LNCaP clone FGC (cell line): ENCODE data around the gene ZMIZ1.
"Not testable (repeated sequence)": the region's sequence is repeated elsewhere in the genome, so short reads cannot be mapped to it uniquely, and the experiment has no call there.

Experiments used
- DNase-seq: peaks from one replicate; pipeline ENCODE4 v3.0.0-alpha.2; 2011; ENCODE audit warnings: low read depth
- H3K4me3 ChIP-seq: 2 replicates; pipeline ENCODE4 v1.5.1; 2011; ENCODE audit warnings: mild to moderate bottlenecking, low read depth, low read length, control low read depth
- TF ChIP-seq, protein P1 (sequence below): IDR thresholded peaks from 2 replicates; pipeline ENCODE4 v1.5.1; 2012; ENCODE audit warnings: mild to moderate bottlenecking; ENCODE audit not compliant: control insufficient read depth, insufficient read depth; ENCODE audit errors: extremely low read depth

Gene ZMIZ1

DNA sequence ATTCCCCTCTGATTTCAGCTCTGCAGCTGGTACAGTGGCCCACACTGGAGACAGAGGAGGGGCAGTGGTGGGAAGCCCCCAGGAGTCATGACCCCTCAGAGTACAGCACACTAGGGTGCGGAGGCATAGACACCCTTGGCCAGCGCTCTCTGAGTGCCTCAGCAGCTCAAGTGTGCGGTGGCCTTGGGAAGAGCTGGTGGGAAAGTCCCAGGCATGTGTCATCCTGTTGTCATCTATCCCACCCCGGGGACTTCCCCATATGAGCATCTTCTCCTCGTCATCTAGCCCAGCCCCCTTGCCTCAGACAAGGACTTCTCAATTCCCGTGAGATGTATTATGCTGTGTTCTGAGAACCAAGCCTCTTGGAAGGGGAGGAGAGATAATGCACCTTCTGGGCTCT lies 262.9 kb downstream of the ZMIZ1 start:
- H3K4me3 ChIP-seq = no peak overlapping the region
- no peak for DNase-seq

DNA sequence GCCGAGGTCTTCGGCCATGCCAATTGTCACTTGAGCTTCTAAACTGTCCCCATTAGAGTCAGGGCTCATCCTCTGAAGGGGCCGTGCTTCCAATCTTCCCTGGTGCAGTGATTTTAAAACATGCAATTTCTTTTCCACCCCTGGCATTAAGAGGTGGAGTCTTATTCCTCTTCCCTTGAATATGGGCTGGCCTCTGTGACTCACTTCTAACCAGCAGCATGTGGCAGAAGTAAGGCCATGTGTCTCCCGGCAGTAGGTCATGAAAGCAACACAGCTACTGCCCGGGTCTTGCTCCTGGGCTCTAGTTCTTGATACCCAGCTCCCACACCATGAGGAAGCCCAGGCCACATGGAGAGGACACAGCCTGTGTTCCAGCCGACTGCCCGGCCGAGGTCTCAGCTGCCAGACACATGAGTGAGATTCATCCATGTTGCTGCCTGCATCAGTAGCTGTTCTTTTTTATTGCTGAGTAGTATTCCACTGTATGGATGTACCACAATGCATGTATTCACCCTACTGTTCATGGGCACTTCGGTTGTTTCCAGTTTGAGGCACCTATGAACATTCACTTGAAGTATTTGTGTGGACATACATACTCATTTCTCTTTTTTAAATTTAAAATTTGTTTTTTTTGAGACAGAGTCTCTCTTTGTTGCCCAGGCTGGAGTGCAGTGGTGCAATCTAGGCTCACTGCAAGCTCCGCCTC lies 264.0 kb downstream of the ZMIZ1 start:
- H3K4me3 ChIP-seq, DNase-seq: not testable (repeated sequence)

More for the DNA sequence above, 262.9 kb downstream of the ZMIZ1 start:
- TF ChIP-seq, protein P1, sequence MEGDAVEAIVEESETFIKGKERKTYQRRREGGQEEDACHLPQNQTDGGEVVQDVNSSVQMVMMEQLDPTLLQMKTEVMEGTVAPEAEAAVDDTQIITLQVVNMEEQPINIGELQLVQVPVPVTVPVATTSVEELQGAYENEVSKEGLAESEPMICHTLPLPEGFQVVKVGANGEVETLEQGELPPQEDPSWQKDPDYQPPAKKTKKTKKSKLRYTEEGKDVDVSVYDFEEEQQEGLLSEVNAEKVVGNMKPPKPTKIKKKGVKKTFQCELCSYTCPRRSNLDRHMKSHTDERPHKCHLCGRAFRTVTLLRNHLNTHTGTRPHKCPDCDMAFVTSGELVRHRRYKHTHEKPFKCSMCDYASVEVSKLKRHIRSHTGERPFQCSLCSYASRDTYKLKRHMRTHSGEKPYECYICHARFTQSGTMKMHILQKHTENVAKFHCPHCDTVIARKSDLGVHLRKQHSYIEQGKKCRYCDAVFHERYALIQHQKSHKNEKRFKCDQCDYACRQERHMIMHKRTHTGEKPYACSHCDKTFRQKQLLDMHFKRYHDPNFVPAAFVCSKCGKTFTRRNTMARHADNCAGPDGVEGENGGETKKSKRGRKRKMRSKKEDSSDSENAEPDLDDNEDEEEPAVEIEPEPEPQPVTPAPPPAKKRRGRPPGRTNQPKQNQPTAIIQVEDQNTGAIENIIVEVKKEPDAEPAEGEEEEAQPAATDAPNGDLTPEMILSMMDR = no peak

DNA sequence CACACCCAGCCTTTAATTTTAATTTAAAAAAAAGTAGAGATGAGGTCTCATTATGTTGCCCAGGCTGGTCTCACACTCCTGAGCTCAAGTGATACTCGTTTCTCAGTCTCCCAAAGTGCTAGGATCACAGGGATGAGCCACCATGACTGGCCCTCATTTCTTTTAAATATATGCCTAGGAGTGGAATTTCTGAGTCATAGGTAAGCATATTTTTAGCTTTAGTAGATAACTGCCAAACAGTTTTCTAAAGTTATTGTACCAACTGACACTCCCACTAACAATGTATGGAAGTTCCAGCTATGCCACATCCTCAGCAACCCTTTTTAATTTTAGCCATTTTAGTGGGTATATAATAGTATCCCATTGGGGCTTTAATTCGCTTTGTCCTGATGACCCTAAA lies 264.7 kb downstream of the ZMIZ1 start:
- no peak overlapping the region for H3K4me3 ChIP-seq
- TF ChIP-seq, protein P1 = no peak
- DNase-seq = no peak

DNA sequence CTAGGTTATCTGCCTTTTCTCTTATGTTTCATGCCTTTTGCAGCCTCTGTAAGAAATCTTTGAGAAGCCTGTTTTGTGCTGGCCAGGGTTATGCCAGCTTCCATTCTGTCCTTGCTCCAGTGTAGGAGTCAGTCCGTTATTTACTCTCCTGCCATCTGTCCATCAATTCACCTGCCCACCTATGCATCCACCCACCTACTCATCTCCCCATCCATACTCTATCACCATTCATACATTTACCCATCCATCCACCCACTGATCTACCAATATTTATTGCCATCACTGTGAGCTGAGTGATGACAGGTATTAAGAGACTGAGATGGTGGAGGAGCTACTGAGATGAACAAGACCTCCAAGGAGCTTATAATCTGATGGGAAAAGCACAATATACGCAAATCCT lies 265.8 kb downstream of the ZMIZ1 start:
- TF ChIP-seq, protein P1 = no peak
- DNase-seq = no peak
- H3K4me3 ChIP-seq = no peak overlapping the region

DNA sequence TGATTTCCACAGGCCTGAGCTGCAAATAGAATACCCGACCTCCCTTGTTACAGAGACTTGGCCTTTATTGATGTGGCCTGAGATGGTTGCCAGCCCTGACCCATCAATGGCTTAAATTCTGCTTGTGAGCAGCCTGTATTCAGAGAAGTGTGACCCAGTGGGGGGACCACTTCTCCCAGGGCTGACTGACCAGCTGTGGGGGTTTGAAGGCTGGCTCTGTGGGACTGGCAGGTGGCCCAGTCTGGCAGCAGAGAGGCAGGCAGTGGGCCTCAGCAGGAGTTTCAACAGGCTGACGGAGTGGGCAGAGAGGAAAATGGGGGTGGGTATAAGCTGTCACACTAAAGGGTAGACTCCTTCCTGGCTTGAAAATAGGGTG lies 266.3 kb downstream of the ZMIZ1 start:
- H3K4me3 ChIP-seq = no peak overlapping the region
- TF ChIP-seq, protein P1 = no peak
- DNase-seq = no peak

DNA sequence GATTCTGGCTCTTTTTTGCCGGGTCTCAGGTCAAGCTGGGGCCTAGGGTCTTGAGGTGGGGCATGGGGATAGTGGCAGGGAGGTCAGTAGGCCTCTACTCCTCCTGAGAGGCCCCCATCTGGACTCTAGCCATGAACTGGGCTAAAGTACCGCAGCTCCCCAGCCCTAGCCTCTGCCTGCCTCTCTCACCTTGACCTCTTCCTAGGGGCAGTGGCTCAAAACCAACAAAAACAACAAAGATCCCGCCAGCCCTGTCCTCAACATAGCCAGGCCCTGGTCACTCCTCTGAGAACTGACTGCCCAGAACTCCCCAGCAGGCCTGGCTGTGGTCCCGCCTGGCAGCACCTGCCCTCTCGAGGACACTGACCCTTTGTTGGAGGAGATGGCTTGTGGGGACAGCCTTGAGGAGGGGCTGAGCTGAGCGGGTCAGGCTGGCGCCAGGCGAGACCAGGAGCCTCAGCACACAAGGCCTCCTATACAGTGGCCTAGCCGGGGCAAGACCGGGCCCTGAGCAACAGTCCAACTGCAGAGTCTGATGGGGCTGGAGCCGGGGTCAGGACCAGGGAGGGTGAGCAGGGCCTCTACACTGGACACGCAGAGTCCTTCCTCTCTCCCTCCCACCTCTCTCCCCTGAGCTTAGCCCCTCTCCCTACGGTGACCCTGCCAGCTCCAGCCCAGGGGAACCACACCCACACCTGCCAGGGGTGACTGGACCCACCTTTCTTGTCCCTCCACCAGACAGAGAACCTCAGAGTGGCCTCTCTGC lies 266.9 kb downstream of the ZMIZ1 start:
- no peak overlapping the region for H3K4me3 ChIP-seq
- TF ChIP-seq, protein P1 = no peak
- DNase-seq = no peak

DNA sequence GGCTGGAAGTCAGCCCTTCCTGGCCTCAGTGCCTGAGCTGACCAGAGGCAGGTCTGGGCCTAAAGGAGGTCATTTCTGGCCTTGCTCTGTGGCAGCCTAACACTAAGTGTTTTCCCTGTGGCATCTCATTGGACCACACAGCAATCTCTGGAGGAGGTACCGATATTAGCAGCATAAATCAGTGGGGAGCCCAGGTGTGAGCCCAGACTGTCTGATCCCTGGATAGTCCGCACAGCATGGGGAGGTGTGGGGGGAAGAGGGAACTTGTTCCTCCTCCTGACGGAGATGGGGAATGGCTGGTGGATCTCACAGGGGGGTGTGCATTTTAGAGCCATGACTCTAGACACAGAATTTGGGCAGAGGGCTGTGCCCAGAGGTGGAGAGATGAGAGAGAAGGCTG lies 267.5 kb downstream of the ZMIZ1 start:
- TF ChIP-seq, protein P1 = no peak
- no peak for DNase-seq
- no peak overlapping the region for H3K4me3 ChIP-seq
